HG02970 (cell line): Measurements from ENCODE around the gene RFNG.
A peak's percentile ranks its signal among the peaks of the same experiment; 100 is the strongest.

ENCODE experiments used
- ATAC-seq: cut with Tn5 transposase; IDR thresholded peaks from one replicate; pipeline ENCODE4 v1.9.1; 2021; ENCODE audit warnings: mild to moderate bottlenecking, moderate library complexity, moderate number of reproducible peaks; ENCODE audit not compliant: unreplicated experiment, low FRiP score

RFNG gene

GRCh38 chr17:82030470-82031302 is 20.9 kb downstream of the RFNG start:
- no peak for ATAC-seq

- no peak for ATAC-seq
Observed at GRCh38 chr17:82029990-82030469, 21.6 kb downstream of the RFNG start.

GRCh38 chr17:82029391-82029790 is 22.2 kb downstream of the RFNG start:
- no peak for ATAC-seq

GRCh38 chr17:82028966-82029365 is 22.6 kb downstream of the RFNG start:
- no peak for ATAC-seq

DNA sequence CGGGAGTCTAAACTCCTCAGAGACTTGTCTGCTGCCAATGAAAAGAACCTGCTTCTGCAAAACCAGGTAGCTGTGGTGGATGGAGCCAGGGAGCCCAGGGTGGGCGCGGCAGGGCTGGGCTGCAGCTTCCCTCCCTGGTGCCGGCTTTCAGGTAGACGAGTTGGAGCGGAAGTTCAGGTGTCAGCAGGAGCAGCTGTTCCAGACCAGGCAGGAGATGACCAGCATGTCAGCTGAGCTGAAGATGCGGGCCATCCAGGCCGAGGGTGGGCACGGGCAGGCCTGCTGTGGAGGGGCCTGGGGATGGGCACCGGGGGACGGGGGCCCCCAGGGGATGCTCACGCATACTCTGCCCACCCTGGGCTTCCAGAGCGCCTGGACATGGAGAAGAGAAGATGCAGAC is 23.4 kb downstream of the RFNG start:
- no peak for ATAC-seq

DNA sequence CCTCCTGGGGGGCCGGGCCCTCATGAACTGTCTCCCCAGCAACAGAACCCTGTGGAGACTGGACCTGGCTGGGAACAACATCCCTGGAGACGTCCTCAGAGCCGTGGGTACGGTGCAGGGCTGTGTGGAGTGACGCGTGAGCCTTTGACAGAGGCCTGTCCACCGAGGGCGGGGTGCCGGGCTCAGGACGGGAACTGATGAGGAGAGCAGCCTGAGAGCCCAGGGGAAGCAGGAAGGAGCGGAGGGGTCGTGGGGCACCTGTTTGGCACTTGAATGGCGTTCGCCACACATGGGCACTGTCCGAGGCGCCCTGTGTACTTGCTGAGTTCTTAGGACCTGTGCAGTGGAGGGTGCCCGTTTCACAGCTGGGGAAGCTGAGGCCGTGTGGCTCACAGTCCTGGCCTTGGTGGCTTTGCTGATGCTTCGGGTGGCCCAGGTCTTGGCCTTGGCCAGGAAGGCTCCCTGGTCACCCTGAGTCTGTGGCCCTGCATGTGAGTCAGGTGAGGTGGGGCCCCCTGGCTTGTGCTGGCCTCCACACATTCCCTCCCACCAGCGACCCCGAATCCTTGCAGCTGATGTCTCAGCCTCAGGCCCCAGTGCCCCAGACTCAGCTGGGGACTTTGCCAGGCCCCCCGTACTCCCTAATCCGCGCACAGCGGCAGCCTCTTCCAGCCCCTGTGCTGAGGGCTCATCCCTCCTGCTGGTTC is 26.1 kb downstream of the RFNG start:
- ATAC-seq = no peak

GRCh38 chr17:82024859-82025258 is 26.8 kb downstream of the RFNG start:
- ATAC-seq = no peak

GRCh38 chr17:82023447-82024241 is 28.0 kb downstream of the RFNG start:
- ATAC-seq = no peak

- ATAC-seq = peak; percentile 84
Observed at GRCh38 chr17:82022981-82023446, 28.6 kb downstream of the RFNG start, which contains the start of gene LRRC45. Gene LRRC45, plus strand, starts transcription at chr17:82023305. Its CDS starts 339 bp downstream, at chr17:82023644.

GRCh38 chr17:82022310-82022980 is 29.2 kb downstream of the RFNG start, which contains the start of gene CENPX:
Gene CENPX, minus strand, starts transcription at chr17:82022878. Its CDS starts 17 bp downstream, at chr17:82022861.
- ATAC-seq = no peak

DNA sequence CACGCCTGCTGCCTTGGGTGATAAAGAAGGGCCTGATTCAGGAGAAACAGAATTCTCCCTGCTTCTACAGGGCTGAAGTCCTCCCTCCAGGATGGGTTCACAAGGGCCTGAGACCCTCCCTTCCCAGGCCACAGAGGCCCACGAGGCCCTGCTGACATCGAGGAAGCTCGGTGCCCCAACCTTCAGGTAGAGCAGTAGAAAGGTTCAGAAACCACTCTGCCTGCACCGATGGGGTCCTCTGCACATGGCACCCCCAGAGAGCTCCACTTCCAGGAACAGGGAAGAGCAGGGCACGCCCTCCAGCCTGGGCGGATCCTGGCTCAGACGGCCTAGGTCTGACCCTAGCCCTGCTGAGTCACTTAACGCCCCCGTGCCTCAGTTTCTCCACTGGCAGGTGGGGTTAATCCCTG is 29.7 kb downstream of the RFNG start:
- no peak for ATAC-seq

DNA sequence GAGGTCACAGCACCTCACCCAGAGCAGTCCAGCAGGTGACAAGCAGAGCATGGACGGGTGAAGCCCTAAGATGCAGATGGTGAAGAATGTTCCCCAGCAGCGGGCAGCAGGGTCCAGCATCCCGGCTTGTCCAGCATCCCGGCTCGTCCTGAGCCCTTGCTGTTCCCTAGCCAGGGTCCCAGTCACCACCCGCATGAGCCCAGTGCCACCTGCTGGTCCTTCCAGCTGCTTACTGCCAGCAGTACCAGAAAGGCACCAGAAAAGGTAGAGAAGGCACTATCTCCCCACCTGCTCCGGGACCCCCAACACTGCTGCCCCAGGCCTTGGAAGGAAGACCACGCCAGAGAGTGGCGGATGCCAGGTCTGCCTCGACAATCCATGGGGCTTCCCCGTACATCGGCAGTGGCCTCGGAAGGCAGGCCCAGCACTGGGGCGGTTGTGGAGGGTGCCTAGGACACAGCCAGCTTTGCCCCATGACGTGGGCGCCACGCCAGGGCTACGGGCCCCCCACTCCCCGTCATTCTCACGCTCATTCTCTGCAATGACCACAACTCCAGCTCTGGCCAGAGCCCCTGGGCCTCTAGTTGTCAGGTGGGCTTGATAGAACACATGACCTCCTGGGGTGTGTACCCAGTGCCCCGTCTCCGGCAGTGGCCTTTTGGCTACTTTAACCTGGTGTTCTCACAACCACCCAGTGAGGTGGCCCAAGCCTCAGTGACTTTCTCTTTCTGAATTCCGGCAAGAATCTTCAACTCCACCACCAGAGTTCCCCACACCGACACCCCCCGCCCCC is 30.3 kb downstream of the RFNG start:
- ATAC-seq = no peak

GRCh38 chr17:82020572-82021106 is 31.0 kb downstream of the RFNG start:
- ATAC-seq = no peak

GRCh38 chr17:82019690-82020571 is 31.7 kb downstream of the RFNG start:
- no peak for ATAC-seq

GRCh38 chr17:82018989-82019689 is 32.5 kb downstream of the RFNG start:
- no peak for ATAC-seq

DNA sequence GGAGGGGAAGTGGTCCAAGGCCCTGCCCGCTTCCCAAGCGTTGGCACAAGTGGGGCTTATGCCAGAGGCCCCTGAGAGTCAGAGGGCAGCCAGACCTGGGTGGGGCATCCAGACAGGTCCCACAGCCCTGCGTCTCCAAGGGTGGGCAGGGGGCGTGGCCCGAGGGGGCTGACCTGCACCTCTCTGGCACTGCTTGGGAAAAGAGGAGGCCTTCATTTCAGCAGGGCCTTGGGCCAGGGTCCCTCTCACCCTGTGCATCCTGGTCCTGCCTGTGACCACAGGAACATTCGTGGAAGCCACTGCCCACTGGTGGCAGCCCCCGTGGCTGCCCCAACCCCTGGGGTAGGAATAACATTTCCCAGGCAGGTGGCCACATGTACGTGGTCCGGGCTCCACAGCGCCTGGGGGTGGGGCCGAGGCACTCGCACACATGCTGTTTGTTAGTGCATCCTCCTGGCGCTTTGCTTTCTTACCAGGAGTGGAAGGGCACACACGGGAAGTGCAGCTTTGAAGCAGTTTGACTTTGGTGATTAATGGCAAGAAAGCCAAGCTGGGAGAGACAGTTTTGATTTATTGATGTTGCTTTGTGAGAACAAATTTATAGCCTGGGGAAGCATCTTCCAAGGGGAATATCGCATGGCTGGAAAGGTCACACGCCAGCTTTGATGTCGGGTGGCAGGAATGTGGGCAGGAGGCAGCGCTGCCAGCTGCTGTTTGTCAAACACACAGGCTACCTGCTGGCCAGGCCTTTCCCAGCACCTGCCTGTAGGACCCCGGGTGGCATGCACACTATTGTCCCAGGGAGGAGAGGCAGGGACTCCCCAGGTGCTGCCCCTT is 33.2 kb downstream of the RFNG start:
- no peak for ATAC-seq
